Measurements from ENCODE around the gene FNDC3B.

DNA sequence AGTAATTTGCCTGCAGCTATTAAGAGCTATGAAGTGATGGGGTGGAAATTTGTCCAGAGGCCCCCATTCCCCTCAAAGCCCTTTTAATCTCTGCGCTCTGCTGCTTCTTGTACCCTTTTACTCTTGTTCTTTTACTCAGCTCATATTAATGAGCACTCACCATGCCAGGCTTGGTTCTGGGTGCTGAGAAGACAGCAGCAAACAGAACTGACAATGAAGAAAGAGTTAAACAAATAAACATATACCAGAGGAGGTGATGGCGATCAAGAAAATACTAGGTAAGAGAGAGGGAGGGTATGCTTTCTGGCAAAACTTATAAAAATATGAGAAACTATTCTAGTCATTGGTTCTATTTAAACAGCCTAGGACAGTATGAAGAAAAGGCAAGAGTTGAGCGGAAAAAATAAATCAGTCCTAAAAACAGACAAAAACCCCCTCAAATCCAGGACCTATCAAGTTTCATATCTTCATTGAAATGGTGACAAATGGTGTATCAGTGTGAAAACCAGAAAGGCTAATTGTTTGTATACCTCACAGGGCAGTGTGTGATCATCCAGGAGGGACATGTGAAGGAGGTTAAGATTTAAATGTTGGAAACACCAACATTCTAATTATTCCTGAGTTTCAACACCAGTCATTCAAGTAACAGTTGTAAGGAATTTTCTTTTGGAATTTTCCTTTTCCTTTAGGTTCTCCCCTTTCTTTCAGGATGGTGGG lies 144.9 kb downstream of the FNDC3B start:
- TF ChIP-seq, protein P1, sequence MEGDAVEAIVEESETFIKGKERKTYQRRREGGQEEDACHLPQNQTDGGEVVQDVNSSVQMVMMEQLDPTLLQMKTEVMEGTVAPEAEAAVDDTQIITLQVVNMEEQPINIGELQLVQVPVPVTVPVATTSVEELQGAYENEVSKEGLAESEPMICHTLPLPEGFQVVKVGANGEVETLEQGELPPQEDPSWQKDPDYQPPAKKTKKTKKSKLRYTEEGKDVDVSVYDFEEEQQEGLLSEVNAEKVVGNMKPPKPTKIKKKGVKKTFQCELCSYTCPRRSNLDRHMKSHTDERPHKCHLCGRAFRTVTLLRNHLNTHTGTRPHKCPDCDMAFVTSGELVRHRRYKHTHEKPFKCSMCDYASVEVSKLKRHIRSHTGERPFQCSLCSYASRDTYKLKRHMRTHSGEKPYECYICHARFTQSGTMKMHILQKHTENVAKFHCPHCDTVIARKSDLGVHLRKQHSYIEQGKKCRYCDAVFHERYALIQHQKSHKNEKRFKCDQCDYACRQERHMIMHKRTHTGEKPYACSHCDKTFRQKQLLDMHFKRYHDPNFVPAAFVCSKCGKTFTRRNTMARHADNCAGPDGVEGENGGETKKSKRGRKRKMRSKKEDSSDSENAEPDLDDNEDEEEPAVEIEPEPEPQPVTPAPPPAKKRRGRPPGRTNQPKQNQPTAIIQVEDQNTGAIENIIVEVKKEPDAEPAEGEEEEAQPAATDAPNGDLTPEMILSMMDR (conservative IDR thresholded peaks at IDR 0.05; ENCODE audit: low read depth, low read length), result no peak
- TF ChIP-seq EZH2phosphoT487 (IDR thresholded peaks at IDR 0.05; ENCODE audit: borderline replicate concordance, low read length) (no peak), EZH2 (IDR thresholded peaks at IDR 0.05; ENCODE audit: low read length, unreplicated experiment) (no peak)
